NOMO-1 treated with dmso at 0.1 percent for 144 hours (cell line): ENCODE data around the gene DIP2C.

Experiments
- DNase-seq: peaks from one replicate; lab custom pipeline; 2025; ENCODE audit not compliant: unreplicated experiment; lab: John Stamatoyannopoulos, UW

The DIP2C gene

GRCh38 chr10:226018-226417 is 463.4 kb downstream of the DIP2C start:
- no peak for DNase-seq

DNA sequence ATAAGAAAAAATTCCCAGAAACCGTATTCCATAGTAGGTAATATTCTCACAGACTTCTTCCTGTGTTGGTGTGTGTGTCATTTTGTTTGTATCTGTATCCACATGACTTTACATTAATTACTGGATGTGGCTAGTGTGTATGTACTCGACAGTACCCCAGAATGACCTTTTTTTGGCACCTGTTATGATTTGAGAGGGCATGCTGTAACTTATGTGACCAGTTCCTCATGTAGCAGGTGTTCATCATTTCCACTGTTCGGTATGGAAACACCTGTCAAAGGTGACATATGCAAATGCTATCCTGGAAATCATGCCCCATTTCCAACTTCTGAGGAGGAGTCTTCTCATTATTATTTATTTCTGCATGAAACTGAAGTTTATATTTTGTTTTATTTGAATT is 464.9 kb downstream of the DIP2C start:
- no peak for DNase-seq
